B cell (primary cell): Measurements from ENCODE around the gene SLC52A3. TPM values are rescaled to one million over a fixed set of nuclear protein-coding genes. Genes with fewer than 3 reads are reported as not detected.
"Not testable (repeated sequence)": the region's sequence is repeated elsewhere in the genome, so short reads cannot be mapped to it uniquely, and the experiment has no call there.

Experiments used
- ATAC-seq: fragments of 200-7000 bp; cut with Tn5 transposase; one replicate; pipeline ENCODE4 v1.10.0; 2021; ENCODE audit warnings: low read depth, mild to moderate bottlenecking, moderate number of reproducible peaks, moderate library complexity
- CTCF ChIA-PET: fragments of 350-600 bp; sonication (Branson Sonifier 250); formaldehyde crosslinking; loops from one replicate; lab custom pipeline; 2021; ENCODE audit warnings: antibody characterized with exemption, inconsistent platforms; lab: Charles Lee
- POLR2A ChIA-PET: fragments of 350-600 bp; sonication (Branson Sonifier 250); formaldehyde crosslinking; loops from one replicate; lab custom pipeline; 2021; ENCODE audit warnings: antibody characterized with exemption; lab: Charles Lee
- DNase-seq: peaks from one replicate; pipeline ENCODE4 v3.0.0; 2013
- H2AFZ ChIP-seq: 2 replicates; pipeline ENCODE4 v1.6.1; 2012; ENCODE audit warnings: mild to moderate bottlenecking, low read depth, low read length; ENCODE audit not compliant: insufficient read depth, poor library complexity, severe bottlenecking
- H3K27ac ChIP-seq, 2 donors: 1 replicate in 1 of 2; 2 replicates in 1 of 2; pipeline ENCODE4 v1.5.1; 2012 to 2013; ENCODE audit warnings: low read length in 2 of 2, mild to moderate bottlenecking in 2 of 2, moderate library complexity in 1 of 2
- H3K27me3 ChIP-seq, 4 experiments: fragments of 200-600 bp in 1 of 4; sonication (generic) in 1 of 4; replicated peaks in 1 of 4; 1 replicate in 2 of 4; 2 replicates in 2 of 4; pipeline versions ENCODE4 v1.6.1 to v1.7.0; 2013 to 2016; ENCODE audit warnings: low read length in 3 of 4, mild to moderate bottlenecking in 2 of 4, mixed read lengths in 1 of 4, moderate library complexity in 1 of 4; ENCODE audit not compliant: insufficient read depth in 4 of 4, control insufficient read depth in 3 of 4; ENCODE audit errors: control extremely low read depth in 1 of 4
- H3K36me3 ChIP-seq, 2 experiments: replicated peaks in 1 of 2; 1 replicate in 1 of 2; 2 replicates in 1 of 2; pipeline versions ENCODE4 v1.6.1 to v1.7.1; 2013; ENCODE audit warnings: low read length in 1 of 2; ENCODE audit not compliant: insufficient read depth in 2 of 2, control insufficient read depth in 1 of 2; ENCODE audit errors: control extremely low read depth in 1 of 2, extremely low read depth in 1 of 2
- H3K4me1 ChIP-seq, 2 donors: fragments of 200-600 bp in 1 of 2; sonication (generic) in 1 of 2; 1 replicate in 1 of 2; 2 replicates in 1 of 2; pipeline versions ENCODE4 v1.5.1 to v1.6.1; 2013 to 2017; ENCODE audit warnings: low read length in 2 of 2; ENCODE audit not compliant: control insufficient read depth in 2 of 2, insufficient read depth in 2 of 2
- H3K4me2 ChIP-seq: replicated peaks from 2 replicates; pipeline ENCODE3; 2012; ENCODE audit warnings: mild to moderate bottlenecking, low read depth, low read length; ENCODE audit not compliant: poor library complexity, severe bottlenecking
- H3K4me3 ChIP-seq, 5 experiments: fragments of 200-600 bp in 1 of 5; sonication (generic) in 1 of 5; 1 replicate in 3 of 5; 2 replicates in 2 of 5; pipeline versions ENCODE4 v1.5.1 to v1.7.0; 2011 to 2016; ENCODE audit warnings: low read length in 4 of 5, mild to moderate bottlenecking in 4 of 5, low read depth in 2 of 5, control low read depth in 1 of 5, moderate library complexity in 1 of 5; ENCODE audit not compliant: insufficient read depth in 1 of 5; ENCODE audit errors: control extremely low read depth in 1 of 5, extremely low read depth in 1 of 5
- H3K79me2 ChIP-seq: fragments of 200-600 bp; sonication (generic); one replicate; pipeline ENCODE4 v1.6.0; 2016; ENCODE audit warnings: low read length; ENCODE audit not compliant: control insufficient read depth, insufficient read depth
- H3K9ac ChIP-seq: fragments of 200-600 bp; sonication (generic); 2 replicates; pipeline ENCODE4 v1.6.1; 2017; ENCODE audit warnings: mild to moderate bottlenecking, low read length, moderate library complexity
- H3K9me3 ChIP-seq, 3 donors: one replicate each; pipeline versions ENCODE4 v1.6.1 to v1.7.1; 2013; ENCODE audit warnings: low read length in 2 of 3; ENCODE audit not compliant: control insufficient read depth in 2 of 3, insufficient read depth in 1 of 3; ENCODE audit errors: control extremely low read depth in 1 of 3
- H4K20me1 ChIP-seq: 2 replicates; pipeline ENCODE4 v1.6.0; 2012; ENCODE audit warnings: mild to moderate bottlenecking, low read length; ENCODE audit not compliant: insufficient read depth, control insufficient read depth, poor library complexity, severe bottlenecking
- H3K27ac Mint-ChIP-seq: one replicate; pipeline ENCODE4 v1.8.0; 2021; ENCODE audit warnings: mixed read lengths
- H3K27me3 Mint-ChIP-seq: one replicate; pipeline ENCODE4 v1.8.0; 2021; ENCODE audit warnings: mixed read lengths
- H3K4me1 Mint-ChIP-seq: one replicate; pipeline ENCODE4 v1.8.0; 2021; ENCODE audit warnings: mixed read lengths
- H3K4me3 Mint-ChIP-seq: one replicate; pipeline ENCODE4 v1.8.0; 2021; ENCODE audit warnings: mixed read lengths
- H3K9me3 Mint-ChIP-seq: one replicate; pipeline ENCODE4 v1.8.0; 2022; ENCODE audit warnings: mixed read lengths; ENCODE audit not compliant: insufficient read depth
- EZH2 ChIP-seq: IDR thresholded peaks from 2 replicates; pipeline ENCODE4 v1.6.1; 2012; ENCODE audit warnings: borderline replicate concordance, low read depth, mild to moderate bottlenecking, moderate library complexity, low read length; ENCODE audit not compliant: insufficient read depth, poor library complexity, severe bottlenecking
- WGBS: methylation state at CpG from one replicate; pipeline ENCODE4 v1.1.5; 2013; ENCODE audit warnings: missing lambda C conversion rate; ENCODE audit not compliant: insufficient coverage; 5-methylcytosine and 5-hydroxymethylcytosine counted together
- intact Hi-C: fragments of 100-400 bp; cut with micrococcal nuclease; formaldehyde crosslinking; loops from one replicate; pipeline ENCODE4 v1.10.0; 2022
- polyA plus RNA-seq: library from polyadenylated mRNA; depleted of rRNA; stranded (reverse); fragments of >200 nt; gene quantifications from 2 replicates; pipeline ENCODE4 v1.2.3, GENCODE V29; 2012
- total RNA-seq, 2 donors: library from RNA; stranded (reverse); fragments of 120-200 nt in 1 of 2; gene quantifications; 1 replicate in 1 of 2; 2 replicates in 1 of 2; pipeline versions ENCODE4 v1.2.3 to v1.2.4, GENCODE V29; 2013 to 2022
- TF ChIP-seq, protein P1 (sequence below): fragments of 200-600 bp; IDR thresholded peaks from one replicate; pipeline ENCODE4 v1.8.0; 2022; ENCODE audit warnings: antibody characterized with exemption, mild to moderate bottlenecking

Gene SLC52A3
- total and polyA plus RNA-seq, 2 donors (not counting 1 experiment from before 2014, with no cell fraction given) = not detected

DNA sequence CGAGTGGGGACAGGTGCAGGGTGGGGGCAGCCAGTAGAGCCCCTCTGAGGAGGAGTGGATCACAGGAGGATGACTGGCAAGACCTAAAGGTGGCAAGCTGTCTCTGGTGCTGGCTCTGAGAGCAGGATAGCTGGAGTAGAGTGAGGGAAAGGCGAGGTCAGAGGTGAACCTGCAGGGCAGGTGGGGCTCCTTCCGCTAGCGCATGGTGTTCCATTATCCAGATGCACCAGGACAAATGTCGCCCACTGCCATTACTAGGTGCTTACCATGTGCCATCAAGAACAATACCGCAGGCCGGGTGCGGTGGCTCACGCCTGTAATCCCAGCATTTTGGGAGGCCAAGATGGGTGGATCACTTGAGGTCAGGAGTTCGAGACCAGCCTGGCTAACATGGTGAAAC lies 46.9 kb upstream of the SLC52A3 start:
- no peak overlapping the region for H3K4me3 Mint-ChIP-seq
- 95% methylated on average over 10 of the region's 10 CpGs for WGBS
- Histone ChIP-seq H3K27me3 (peaks cover 0 to under 1% (median 0%) of the 10 kb centered on the region in 4 experiments), H3K9ac (no peak overlapping the region), H3K4me1 (peaks cover 0 to 3% of the 10 kb centered on the region in 2 donors), H3K9me3 (no peaks in the 10 kb centered on the region), H3K4me3 (no peak overlapping the region), H3K27ac (no peak overlapping the region), H4K20me1 (no peaks in the 10 kb centered on the region), H2AFZ (no peak overlapping the region), H3K4me2 (no peak overlapping the region), H3K36me3 (no peaks in the 10 kb centered on the region), H3K79me2 (no peaks in the 10 kb centered on the region)
- no peak for TF ChIP-seq EZH2
- TF ChIP-seq, protein P1, sequence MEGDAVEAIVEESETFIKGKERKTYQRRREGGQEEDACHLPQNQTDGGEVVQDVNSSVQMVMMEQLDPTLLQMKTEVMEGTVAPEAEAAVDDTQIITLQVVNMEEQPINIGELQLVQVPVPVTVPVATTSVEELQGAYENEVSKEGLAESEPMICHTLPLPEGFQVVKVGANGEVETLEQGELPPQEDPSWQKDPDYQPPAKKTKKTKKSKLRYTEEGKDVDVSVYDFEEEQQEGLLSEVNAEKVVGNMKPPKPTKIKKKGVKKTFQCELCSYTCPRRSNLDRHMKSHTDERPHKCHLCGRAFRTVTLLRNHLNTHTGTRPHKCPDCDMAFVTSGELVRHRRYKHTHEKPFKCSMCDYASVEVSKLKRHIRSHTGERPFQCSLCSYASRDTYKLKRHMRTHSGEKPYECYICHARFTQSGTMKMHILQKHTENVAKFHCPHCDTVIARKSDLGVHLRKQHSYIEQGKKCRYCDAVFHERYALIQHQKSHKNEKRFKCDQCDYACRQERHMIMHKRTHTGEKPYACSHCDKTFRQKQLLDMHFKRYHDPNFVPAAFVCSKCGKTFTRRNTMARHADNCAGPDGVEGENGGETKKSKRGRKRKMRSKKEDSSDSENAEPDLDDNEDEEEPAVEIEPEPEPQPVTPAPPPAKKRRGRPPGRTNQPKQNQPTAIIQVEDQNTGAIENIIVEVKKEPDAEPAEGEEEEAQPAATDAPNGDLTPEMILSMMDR = no peak
- CTCF ChIA-PET = interaction anchor here (0.7 to 7.7 kb wide), 12 partner anchors 13 to 398 kb away, joined by 3 to 301 read pairs (median 6); partner anchors contain the start of gene FAM110A
- intact Hi-C loops = loop anchor here (5.0 kb wide), 1 partner anchor 62 kb away; no protein-coding TSS in a partner anchor
- H3K4me1 Mint-ChIP-seq = no peaks in the 10 kb centered on the region
- no peak overlapping the region for H3K27ac Mint-ChIP-seq
- H3K9me3 Mint-ChIP-seq = no peaks in the 10 kb centered on the region
- ATAC-seq (no peak), DNase-seq (no peak)
- H3K27me3 Mint-ChIP-seq = peaks cover 29% of the 10 kb centered on the region
- POLR2A ChIA-PET = no interaction called here

DNA sequence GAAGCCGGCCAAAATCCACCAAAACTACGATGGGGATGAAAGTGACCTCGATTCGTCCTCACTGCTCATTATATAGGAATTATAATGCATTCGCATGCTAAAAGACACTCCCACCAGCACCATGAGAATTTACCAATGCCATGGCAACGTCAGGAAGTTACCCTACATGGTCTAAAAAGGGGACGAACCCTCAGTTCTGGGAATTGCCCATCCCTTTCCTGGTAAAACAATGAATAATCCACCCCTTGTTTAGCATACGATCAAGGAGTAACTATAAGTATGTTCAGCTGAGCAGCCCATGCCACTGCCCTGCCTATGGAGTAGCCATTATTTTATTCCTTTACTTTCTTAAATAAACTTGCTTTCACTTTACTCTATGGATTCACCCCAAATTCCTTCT lies 45.1 kb upstream of the SLC52A3 start:
- Histone ChIP-seq H3K9ac (no peak overlapping the region), H3K9me3 (peaks cover 0 to 2% (median 0%) of the 10 kb centered on the region in 3 donors), H3K27ac (no peak overlapping the region), H3K36me3 (no peaks in the 10 kb centered on the region), H2AFZ (no peak overlapping the region), H3K79me2 (no peaks in the 10 kb centered on the region), H3K4me2 (no peak overlapping the region), H3K27me3 (peaks cover 0 to 4% (median 0%) of the 10 kb centered on the region in 4 experiments), H3K4me1 (no peaks in the 10 kb centered on the region), H4K20me1 (no peaks in the 10 kb centered on the region), H3K4me3 (no peak overlapping the region)
- H3K27me3 Mint-ChIP-seq = peaks cover 29% of the 10 kb centered on the region
- intact Hi-C loops = no loop called here
- DNase-seq (no peak), ATAC-seq (no peak)
- no peaks in the 10 kb centered on the region for H3K4me1 Mint-ChIP-seq
- H3K27ac Mint-ChIP-seq = no peak overlapping the region
- WGBS = 61% methylated on average over 6 of the region's 8 CpGs
- TF ChIP-seq, protein P1 = no peak
- TF ChIP-seq EZH2 = no peak
- H3K4me3 Mint-ChIP-seq = no peak overlapping the region
- CTCF ChIA-PET = interaction anchor here (7.7 kb wide), 1 partner anchor 144 kb away, joined by 301 read pairs; no protein-coding TSS in a partner anchor
- POLR2A ChIA-PET = no interaction called here
- H3K9me3 Mint-ChIP-seq = no peaks in the 10 kb centered on the region

DNA sequence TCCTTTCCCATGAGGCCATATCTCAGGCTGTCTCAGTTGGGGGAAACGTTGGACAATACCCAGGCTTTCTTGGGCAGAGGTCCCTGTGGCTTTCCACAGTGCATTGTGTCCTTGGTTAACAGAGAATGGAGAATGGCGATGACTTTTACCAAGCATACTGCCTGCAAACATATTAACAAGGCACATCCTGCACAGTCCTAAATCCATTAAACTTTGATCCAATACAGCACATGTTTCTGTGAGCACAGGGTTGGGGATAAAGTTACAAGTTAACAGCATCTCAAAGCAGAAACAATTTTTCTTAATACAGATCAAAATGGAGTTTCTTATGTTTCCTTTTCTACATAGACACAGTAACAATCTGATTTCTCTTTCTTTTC lies 44.1 kb upstream of the SLC52A3 start:
- H2AFZ ChIP-seq, H3K4me3 ChIP-seq, H4K20me1 ChIP-seq, intact Hi-C loops, H3K4me1 ChIP-seq, POLR2A ChIA-PET, H3K4me3 Mint-ChIP-seq, H3K9me3 ChIP-seq, H3K27ac ChIP-seq, H3K27ac Mint-ChIP-seq, H3K4me1 Mint-ChIP-seq, H3K9ac ChIP-seq, H3K36me3 ChIP-seq, H3K4me2 ChIP-seq, ATAC-seq, H3K9me3 Mint-ChIP-seq, DNase-seq, H3K27me3 ChIP-seq, H3K79me2 ChIP-seq: not testable (repeated sequence)
- CTCF ChIA-PET = interaction anchor here (0.8 kb wide), 1 partner anchor 143 kb away, joined by 3 read pairs; no protein-coding TSS in a partner anchor
- WGBS = no CpG with 5 or more reads among the region's 2 CpGs
- H3K27me3 Mint-ChIP-seq = peaks cover 29% of the 10 kb centered on the region
